GM21390 (cell line): Measurements from ENCODE around the gene KIAA1549.

ENCODE experiments used
- ATAC-seq: cut with Tn5 transposase; IDR thresholded peaks from one replicate; pipeline ENCODE4 v1.9.1; 2021; ENCODE audit not compliant: unreplicated experiment

KIAA1549 gene

DNA sequence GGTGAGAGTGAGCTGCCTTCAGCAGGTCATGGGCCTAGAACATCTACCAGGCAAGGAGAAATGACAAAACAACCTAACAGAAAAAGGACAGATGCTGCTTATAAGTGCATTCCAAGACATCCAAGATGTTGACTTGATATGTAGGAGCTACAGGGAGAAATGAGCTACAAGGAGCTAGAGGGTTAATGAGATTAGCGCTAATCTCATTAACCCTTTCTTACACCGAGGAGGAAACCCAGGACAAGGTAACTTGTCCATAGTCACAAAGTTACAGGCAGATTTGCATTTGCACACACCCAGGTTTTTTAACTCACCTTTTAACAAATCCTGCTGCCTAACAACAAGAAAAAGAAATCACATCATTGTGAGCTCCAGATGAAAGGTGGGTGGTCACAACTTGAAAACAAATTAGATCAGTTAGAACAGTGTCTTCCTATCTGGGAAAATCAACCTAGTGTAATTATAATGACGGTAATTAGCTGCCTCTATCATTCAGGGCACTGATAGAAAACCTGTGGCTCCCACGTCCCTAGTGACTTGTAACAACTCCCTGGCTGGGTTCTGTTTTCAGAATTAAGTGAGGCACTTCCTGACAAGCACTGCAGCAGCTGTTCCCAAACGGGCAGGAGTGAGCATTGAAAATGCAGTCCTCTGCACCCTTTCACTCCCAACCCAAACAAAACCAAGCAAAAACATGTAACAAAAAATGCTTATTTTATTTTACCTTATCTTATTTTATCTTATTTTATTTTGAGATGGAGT is 5.7 kb downstream of the KIAA1549 start:
- no peak for ATAC-seq

DNA sequence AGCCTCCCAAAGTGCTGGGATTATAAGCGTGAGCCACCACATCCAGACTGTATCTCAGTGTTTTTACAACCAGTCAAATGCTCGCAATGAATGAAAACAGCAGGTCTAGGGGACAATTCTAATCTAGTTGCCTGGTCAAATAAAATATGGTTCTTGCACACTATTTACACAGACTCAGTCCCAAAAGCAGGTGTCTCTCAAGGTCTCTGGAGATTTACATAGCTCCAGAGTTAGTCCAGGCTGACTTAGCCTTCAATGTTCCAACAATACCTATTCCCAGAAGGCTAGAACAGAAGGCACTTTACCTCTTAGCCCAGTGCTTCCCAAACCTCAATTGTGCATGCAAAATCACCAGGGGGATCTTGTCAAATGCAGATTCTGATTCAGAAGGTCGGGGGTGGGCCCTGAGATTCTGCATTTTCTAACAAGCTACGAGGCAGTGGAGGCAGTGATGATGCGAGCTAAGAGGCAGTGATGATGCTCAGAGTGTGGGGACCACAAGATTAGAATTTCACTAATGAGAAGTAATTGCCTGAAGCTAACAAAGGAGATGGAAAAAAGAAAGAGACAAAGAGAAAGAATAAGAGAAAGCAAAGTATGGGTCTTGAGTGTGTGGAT is 6.4 kb downstream of the KIAA1549 start:
- no peak for ATAC-seq

DNA sequence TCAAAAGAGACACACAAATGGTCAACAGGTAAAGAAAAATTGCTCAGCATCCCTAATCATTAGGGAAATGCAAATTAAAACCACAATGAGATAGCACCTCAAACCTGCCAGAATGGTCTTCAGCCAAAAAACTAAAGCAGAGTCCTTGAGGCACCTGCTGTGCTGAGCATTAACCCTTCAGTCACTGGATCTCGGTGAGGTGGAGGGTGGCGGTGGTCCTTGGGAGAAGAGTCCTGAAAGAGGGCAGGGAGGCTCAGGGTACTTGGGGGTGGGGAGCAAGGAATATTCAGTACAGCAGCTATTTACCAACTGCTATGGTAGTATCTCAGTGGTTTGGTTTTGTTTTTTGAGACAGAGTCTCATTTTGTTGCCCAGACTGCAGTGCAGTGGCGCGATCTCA is 7.1 kb downstream of the KIAA1549 start:
- no peak for ATAC-seq

DNA sequence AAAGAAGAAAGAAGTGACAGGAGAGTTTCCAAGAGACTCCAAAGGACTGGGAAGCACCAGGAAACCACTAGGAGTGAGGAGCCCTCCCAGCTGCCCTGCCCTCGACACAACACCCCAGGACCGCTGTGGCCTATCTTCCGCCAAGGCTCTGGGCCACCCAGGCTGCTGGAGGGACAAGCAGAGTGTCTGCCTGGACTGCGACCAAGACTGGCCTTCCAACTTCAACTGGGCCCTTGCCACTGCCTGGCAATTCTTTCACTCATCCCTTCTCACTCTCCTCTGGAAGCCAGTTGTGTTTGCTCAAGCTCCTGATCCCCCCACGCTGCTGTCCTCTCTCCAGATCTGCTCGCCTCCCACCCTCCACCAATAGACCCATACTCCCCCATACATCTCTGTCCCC is 10.2 kb downstream of the KIAA1549 start:
- ATAC-seq: no peak

DNA sequence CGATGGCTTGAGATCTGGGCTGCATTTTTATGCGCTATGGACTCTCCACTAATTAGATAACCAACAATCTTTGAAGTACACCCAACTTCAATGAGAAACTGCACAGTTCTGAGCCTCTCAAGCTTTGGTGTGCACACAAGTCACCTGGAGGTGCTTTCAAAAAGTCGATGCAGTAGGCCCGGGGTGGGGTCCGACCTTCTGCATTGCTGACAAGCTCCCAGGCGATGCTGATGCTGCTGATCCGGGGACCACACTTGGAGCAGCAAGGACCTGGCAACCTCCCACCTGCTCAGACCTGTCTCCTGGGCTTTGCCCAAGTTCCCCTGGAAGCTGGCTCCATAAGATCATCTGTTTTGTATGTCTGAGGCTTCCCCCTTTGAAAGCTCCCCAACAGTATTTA is 10.7 kb downstream of the KIAA1549 start:
- no peak for ATAC-seq

DNA sequence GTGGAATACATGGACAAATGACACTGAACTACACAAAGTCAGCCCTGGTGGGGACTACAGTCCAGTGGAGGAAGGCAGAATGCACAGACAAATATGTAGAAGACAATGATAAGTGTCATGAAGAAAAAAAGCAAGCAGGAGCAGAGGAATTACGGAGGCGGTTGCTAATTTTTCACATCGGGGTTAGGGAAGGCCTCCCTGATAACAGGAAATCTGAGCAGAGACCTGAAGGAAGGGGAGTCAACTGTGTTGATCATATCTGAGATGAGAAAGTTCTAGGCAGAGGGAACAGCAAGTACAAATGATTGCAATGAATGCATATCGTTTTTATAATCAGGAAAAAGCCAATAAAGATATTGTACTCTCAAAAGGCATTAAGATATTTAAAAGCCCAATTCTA is 14.0 kb downstream of the KIAA1549 start:
- no peak for ATAC-seq

DNA sequence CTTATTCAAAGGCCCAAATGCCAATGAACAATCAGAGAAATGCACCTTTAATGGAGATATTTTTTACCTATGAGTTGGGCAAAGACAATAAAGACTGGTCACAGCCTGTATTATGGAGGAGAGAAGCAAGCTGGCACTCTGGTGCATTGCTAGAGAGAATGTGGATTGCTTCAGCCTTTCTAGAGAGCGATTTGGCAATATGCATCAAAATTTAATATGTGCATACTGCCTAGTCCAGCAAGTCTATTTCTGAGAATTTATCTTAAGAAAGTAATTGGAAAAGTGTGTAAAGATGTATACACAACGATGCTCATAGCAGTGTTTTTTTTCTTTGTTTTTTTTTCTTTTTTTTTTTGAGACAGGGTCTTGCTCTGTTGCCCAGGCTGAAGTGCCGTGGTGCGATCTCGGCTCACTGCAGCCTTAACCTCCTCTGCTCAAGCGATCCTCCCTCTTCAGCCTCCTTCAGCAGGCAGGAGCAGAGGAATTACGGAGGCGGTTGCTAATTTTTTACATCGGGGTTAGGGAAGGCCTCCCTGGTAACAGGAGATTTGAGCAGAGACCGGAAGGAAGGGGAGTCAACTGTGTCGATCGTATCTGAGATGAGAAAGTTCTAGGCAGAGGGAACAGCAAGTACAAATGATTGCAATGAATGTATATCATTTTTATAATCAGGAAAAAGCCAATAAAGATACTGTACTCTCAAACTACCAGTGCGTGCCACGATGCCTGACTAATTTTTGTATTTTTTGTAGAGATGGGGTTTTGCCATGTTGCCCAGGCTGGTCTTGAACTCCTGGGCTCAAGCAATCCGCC is 16.4 kb downstream of the KIAA1549 start:
- ATAC-seq: no peak

DNA sequence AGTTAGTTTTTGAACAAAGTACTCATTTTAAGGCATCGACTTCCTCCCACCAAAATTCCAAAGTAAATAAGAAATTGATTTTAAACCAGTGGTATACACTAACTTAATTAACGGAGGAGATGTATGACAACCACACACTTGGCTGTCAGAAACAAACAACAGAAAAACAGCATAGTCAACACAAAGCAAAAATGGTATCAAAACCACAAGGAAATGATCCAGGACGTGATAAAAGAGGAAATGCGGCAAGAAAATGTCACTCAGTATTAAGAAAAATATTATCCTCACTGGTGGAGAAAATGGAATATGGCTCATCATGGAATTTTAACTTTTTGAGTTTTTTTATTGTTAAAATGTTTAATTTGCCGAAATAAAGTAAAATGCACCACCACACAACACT is 17.5 kb downstream of the KIAA1549 start:
- no peak for ATAC-seq

DNA sequence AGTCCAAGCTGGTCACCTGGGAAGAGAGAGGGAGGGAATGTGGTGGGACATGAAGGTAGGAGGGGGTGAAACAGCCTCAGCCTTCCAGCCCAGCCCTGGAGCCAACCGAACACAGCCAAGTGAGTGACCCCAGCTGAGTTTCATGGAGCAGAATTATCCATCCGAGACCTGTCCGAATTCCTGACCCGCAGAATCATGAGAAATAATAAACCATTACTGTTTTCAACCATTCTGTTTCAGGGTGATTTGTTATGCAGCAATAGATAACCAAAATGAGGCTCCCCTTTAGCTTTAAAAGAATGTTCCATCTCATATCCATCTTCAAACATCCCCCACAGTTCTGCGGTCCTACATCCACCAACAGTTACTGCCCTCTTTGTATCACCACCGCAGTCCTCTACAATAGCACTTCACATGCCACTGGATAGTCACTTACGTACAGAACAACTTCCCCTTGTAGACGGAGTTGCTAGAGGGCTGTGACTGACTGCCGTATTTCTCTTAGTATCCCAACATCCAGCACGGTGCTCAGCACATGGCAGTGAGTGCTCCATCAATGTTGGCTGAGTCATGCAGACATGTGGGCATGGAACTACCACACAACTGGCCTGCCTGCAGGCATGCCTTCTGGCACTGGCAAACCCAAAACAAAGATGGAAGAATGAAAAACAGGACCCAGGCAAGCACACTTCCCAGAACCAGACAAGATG is 18.5 kb downstream of the KIAA1549 start:
- ATAC-seq: no peak

DNA sequence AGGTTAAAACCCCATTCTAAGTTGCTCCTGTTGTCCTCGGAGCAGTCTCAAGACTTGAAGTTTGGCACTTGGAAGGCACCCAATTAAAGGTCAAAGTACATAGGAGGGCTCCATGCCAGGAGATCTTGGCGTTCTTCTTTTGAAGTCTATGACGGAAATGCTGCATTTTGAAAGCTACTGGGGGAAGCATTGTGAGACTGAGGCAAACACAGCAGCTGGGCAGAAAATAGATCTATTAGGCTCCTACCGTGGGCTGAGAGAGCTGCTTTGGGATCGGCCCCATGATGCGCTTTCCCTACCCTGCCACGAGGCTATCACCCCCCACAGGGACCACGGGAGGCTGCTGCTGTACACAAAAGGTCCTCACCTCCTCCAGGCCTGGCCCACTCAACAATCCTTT is 20.0 kb downstream of the KIAA1549 start:
- ATAC-seq: no peak

DNA sequence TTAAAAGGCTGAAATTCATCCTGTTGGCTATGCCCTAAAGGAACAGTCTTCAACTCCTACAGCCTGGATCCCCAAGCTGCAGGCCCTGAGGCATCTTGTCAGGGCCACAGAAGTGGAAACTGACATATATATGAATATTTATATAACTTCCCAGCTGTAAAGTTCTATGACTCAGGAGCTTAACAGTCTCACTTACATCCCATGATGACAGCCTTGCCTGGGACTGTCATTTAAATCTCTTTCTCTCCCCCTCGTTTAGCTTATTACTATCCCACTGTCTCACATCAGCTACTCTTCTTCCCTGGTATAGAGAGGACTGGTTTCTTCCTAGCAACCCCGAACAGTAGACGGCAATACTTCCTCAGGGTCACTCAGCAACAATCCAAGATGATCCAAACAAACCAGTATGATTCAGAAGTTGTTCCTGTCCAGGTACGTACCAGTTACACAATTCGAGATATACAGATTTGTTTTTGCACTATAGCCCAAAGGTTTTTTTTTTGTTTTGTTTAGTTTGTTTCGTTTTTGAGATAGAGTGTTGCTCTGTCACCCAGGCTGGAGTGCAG is 22.7 kb downstream of the KIAA1549 start:
- ATAC-seq: no peak

DNA sequence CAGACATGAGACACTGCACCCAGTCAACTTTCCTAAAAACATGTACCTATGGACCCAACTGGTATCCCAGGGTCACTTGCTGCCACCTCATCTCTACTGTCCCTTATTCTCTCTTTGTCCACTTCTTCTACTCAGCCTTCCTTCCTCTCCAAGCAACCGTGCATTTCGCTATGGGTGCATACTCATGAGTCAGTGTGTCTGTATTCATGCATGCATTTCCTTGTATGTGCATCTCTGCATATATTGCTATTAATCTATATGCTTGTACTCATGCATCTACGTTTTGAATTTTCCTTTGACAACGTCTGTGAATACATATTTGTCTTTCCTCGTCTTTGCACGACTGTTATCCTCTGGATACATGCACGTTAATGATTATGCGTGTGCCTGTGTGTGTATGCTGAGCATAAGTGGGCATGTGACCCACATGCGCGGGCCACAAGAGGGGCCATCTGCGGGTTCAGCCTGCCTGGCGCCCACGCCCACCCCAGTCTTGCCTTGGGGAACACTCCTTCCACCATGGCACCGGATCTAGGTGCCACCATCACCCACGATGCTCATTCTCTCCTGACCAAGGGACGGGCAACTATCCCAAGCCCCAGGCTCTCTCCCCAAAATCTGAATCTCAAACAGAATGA is 23.3 kb downstream of the KIAA1549 start:
- no peak for ATAC-seq

DNA sequence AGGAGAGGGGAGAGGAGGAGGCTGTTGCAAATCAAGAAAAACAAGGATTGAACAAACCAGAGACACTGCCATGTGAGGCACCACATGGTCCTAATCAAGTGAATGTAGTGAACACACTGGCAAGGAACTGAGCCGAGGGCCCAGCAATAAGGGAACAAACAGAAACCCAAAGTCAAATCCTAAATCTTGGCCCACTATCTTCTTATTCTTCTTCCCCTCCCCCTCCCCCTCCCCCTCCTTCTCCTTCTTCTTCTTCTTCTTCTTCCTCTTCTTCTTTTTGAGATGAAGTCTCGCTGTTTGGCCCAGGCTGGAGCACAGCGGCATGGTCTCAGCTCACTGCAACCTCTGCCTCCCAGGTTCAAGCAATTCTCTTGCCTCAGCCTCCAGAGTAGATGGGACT is 24.0 kb downstream of the KIAA1549 start:
- ATAC-seq: no peak

DNA sequence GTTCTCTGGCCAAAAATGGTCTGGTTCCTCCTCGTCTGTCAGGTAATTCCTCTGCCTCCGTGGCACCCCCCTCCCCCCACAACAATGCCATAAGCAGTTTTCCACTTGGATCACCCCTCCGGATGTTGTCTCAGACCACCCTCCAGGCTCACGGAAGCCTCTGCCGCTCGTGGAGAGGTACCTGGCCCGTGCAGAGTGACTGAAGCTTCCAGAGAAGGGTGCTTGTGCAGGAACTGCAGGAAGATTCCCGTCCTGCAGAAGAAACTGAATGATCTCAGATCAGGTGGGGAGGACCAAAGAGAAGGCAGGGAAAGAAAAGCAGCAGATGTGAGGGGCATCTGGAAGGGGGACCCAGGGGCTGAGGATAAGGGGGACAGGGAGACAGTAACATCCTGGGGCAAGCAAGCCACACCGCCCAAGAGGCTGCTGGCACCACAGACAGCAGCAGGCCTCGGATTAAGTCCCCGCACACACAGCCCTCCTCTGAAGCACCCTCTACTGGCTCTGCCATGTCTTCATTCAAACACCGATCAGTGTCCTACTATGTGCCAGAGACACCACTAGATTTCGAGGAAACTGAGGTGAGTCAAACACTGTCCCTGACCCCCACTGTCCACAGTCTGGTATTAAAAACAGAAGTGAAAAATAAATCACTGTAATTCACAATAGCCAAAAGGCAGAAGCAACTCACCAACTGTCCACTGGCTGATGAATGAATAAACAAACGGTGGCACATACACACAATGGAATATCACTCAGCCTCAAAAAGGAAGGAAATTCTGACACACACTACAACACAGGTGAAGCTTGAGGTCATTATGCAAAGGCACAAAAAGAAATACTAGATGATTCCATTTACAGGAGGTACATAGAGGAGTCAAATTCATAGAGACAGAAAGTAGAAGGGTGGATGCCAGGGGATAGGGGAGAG is 26.4 kb downstream of the KIAA1549 start:
- no peak for ATAC-seq

DNA sequence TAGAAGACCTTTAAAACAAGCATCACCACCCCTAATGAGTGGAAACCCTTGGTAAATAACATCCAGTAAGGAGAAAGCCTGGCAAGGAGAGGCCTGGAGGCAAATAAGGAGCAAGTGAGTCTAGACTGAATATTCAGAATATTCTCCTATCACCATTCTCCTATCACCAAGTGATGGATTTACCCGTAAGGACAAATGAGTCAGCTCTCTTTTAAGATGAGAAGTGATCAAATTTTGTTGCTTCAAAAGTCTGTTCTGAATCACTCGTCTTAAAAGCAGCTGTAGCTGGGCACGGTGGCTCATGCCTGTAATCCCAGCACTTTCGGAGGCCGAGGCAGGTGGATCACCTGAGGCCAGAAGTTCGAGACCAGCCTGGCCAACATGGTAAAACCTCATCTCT is 28.4 kb downstream of the KIAA1549 start:
- ATAC-seq: no peak

DNA sequence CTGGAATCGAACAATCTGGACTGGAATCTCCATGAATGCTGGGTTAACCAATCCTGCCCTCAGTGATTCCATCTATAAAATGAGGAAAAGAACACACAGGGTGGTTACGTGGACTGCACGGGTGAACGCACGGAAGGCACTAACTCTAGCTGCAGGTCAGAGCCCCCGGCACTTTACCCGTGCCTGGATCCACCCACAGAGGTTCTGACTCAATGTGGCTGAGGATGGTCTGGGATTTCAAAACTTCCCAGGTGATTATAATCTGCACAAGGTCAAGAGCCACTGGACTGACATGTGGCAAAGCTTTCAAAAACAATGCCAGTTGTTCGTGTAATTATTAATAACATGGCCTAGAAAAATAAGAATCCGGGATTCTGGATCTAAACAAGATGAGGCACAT is 29.2 kb downstream of the KIAA1549 start:
- ATAC-seq: no peak

DNA sequence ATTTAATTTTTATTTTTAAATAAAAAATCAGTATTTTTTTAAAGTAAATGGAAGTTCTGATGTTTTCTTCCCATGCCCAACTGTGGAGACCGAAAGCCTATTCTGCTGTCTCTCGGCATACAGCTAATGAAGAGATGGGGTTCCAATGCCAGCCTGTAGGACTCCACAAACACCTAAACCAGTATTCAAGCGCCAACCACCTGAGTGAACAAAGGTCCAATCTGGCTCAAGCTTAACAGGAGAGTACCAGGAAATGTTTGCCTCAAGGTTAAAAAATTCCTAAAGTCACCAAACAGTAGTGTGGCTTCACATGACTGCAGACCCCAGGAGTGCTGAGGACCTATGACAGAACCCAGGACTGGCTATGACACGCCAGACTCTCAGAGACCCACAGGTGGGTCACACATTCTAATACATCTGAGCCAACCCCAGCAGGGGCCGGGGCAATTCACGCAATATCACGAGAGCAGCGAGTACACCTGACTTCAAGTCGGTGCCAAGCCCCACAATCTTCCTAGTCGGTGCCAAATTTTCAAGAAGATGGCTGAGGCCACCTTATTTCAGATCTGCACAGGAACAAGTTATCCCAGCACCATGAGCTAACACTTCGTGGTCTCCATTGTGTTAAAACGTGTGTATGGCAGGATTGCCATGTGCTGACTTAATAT is 31.6 kb downstream of the KIAA1549 start:
- no peak for ATAC-seq

DNA sequence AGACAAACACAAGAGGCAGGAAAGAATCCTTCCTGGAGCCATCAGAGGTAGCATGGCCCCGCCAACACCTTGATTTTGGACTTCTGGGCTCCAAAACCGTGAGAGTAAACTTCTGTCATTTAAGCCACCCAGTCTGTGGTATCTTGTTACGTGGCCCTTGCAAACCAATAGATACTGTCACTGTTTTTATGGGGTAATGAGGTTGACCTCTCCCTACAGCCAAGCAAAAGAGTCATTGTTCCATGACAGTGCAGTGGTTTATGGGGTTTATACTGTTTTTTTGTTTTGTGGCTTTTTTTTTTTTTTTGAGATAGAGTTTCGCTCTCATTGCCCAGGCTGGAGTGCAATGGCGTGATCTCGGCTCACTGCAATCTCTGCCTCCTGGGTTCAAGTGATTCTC is 32.8 kb downstream of the KIAA1549 start:
- no peak for ATAC-seq

DNA sequence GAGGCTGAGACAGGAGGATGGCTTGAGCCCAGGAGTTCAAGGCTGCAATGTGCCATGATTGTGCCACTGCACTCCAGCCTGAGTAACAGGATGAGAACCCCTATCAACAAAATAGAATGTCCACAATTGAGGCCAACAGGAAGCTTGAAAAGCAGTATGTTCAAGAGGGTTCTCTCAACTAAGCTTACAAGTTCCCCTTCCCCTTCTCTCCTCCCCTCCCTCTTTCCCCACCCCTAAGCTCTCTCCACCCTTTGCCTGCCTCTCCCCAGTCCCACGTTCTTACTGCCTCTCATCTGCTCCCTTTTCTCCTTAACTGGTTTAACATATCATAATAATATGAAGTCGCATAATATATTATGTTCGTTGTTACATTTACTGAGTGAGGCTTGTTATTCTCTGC is 35.4 kb downstream of the KIAA1549 start:
- no peak for ATAC-seq
